Measurements from ENCODE around the gene AGPAT3. TPM values are rescaled to one million over a fixed set of nuclear protein-coding genes. Genes with fewer than 3 reads are reported as not detected.

Gene AGPAT3
- total and polyA plus RNA-seq, 2 experiments from 2014 or later: 41.0 to 51.2 TPM

DNA sequence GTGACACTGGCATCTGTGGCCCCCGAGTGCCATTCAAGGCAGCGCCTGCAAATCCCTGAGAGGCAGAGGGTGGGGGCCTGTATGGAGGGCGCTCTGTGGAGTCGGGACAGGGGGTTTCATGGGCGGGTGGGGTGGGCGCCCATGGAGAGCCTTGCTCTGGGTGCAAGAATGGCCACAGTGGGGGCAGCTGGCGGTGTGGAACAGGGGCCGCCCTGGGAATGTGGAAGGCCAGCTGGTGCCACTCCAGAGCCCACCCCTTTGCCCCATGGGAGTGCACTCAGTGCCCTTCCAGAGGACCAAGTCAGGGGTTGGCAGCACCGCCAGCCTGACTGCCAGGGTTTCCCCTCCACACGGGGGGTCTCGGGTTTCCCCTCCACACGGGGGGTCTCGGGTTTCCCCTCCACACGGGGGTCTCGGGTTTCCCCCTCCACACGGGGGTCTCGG is 92.1 kb downstream of the AGPAT3 start:
- H3K27ac ChIP-seq: no peak overlapping the region
- H3K36me3 ChIP-seq (replicated peaks; ENCODE audit: insufficient read depth, low read depth): no peaks in the 10 kb centered on the region
- no peak overlapping the region for H2AFZ ChIP-seq
- H3K4me2 ChIP-seq: no peak overlapping the region
- DNase-seq (ENCODE audit: low spot score): no peak
- peaks cover 12% of the 10 kb centered on the region for H4K20me1 ChIP-seq (ENCODE audit: insufficient read depth, poor library complexity, severe bottlenecking)
- H3K79me2 ChIP-seq: peaks cover 8% of the 10 kb centered on the region
- H3K27me3 ChIP-seq: no peaks in the 10 kb centered on the region
- no peak overlapping the region for H3K4me3 ChIP-seq
- no peaks in the 10 kb centered on the region for H3K9me2 ChIP-seq (replicated peaks; ENCODE audit: insufficient read depth)
- H3K9me3 ChIP-seq (ENCODE audit: low read depth): no peaks in the 10 kb centered on the region
- TF ChIP-seq, protein P1, sequence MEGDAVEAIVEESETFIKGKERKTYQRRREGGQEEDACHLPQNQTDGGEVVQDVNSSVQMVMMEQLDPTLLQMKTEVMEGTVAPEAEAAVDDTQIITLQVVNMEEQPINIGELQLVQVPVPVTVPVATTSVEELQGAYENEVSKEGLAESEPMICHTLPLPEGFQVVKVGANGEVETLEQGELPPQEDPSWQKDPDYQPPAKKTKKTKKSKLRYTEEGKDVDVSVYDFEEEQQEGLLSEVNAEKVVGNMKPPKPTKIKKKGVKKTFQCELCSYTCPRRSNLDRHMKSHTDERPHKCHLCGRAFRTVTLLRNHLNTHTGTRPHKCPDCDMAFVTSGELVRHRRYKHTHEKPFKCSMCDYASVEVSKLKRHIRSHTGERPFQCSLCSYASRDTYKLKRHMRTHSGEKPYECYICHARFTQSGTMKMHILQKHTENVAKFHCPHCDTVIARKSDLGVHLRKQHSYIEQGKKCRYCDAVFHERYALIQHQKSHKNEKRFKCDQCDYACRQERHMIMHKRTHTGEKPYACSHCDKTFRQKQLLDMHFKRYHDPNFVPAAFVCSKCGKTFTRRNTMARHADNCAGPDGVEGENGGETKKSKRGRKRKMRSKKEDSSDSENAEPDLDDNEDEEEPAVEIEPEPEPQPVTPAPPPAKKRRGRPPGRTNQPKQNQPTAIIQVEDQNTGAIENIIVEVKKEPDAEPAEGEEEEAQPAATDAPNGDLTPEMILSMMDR (IDR thresholded peaks at IDR 0.05; ENCODE audit: poor library complexity): no peak
- no peaks in the 10 kb centered on the region for H3K4me1 ChIP-seq (ENCODE audit: insufficient read depth)
- WGBS (ENCODE audit: low lambda C conversion rate, missing lambda C conversion rate): 97% methylated on average over 5 of the region's 17 CpGs

GRCh38 chr21:43957611-43958362 is 92.8 kb downstream of the AGPAT3 start:
- no peak overlapping the region for H3K4me3 ChIP-seq
- peaks cover 12% of the 10 kb centered on the region for H4K20me1 ChIP-seq (ENCODE audit: insufficient read depth, poor library complexity, severe bottlenecking)

DNA sequence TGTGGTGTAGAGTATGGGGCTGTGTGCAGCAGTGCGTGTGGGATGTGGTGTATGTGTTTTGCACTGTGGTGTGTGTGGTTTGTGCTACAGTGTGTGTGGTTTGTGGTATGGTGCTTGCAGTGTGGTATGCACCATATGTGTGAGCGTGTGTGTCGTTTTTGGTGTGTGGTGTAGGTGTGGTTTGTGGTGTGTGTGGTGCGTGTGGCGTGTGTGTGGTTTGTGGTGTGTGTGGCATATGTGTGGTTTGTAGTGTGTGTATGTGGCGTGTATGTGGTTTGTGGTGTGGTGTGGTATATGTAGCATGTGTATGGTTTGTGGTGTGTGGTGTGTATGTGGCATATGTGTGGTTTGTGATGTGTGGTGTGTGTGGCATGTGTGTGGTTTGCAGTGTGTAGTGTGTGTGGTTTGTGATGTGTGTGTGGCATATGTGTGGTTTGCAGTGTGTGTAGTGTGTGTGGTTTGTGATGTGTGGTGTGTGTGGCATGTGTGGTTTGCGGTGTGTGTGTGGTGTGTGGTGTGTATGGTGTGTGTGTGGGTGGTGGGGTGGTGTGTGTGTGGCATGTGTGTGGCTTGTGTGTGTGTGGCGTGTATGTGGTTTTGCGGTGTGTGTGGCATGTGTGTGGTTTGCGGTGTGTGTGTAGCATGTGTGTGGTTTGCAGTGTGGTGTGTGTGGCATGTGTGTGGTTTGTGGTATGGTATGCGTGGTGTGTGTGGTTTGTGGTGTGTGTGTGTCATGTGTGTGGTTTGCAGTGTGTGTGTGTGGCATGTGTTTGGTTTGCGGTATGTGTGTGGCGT is 93.5 kb downstream of the AGPAT3 start:
- no peak overlapping the region for H2AFZ ChIP-seq
- peaks cover 5% of the 10 kb centered on the region for H3K79me2 ChIP-seq
- TF ChIP-seq EZH2 (IDR thresholded peaks at IDR 0.05; ENCODE audit: borderline replicate concordance) (no peak), EZH2phosphoT487 (IDR thresholded peaks at IDR 0.05; ENCODE audit: low read depth, severe bottlenecking, unreplicated experiment) (no peak)
- TF ChIP-seq, protein P1 (IDR thresholded peaks at IDR 0.05; ENCODE audit: poor library complexity): no peak
- no peak for DNase-seq (ENCODE audit: low spot score)
- no peaks in the 10 kb centered on the region for H3K36me3 ChIP-seq (replicated peaks; ENCODE audit: insufficient read depth, low read depth)
- no peaks in the 10 kb centered on the region for H3K9me2 ChIP-seq (replicated peaks; ENCODE audit: insufficient read depth)
- peaks cover 12% of the 10 kb centered on the region for H4K20me1 ChIP-seq (ENCODE audit: insufficient read depth, poor library complexity, severe bottlenecking)
- H3K9me3 ChIP-seq (ENCODE audit: low read depth): no peaks in the 10 kb centered on the region
- no peaks in the 10 kb centered on the region for H3K4me1 ChIP-seq (ENCODE audit: insufficient read depth)
- no peak overlapping the region for H3K4me3 ChIP-seq
- 98% methylated on average over 13 of the region's 13 CpGs for WGBS (ENCODE audit: low lambda C conversion rate, missing lambda C conversion rate)
- H3K4me2 ChIP-seq: no peak overlapping the region
- no peaks in the 10 kb centered on the region for H3K27me3 ChIP-seq
- no peak overlapping the region for H3K27ac ChIP-seq

More at GRCh38 chr21:43957611-43958362, 92.8 kb downstream of the AGPAT3 start:
- Histone ChIP-seq H3K4me2 (no peak overlapping the region), H2AFZ (no peak overlapping the region), H3K79me2 (peaks cover 8% of the 10 kb centered on the region), H3K27me3 (no peaks in the 10 kb centered on the region), H3K36me3 (replicated peaks; ENCODE audit: insufficient read depth, low read depth) (no peaks in the 10 kb centered on the region), H3K9me2 (replicated peaks; ENCODE audit: insufficient read depth) (no peaks in the 10 kb centered on the region), H3K4me1 (ENCODE audit: insufficient read depth) (no peaks in the 10 kb centered on the region), H3K9me3 (ENCODE audit: low read depth) (no peaks in the 10 kb centered on the region), H3K27ac (no peak overlapping the region)
- 63% methylated on average over 14 of the region's 22 CpGs for WGBS (ENCODE audit: low lambda C conversion rate, missing lambda C conversion rate)
- no peak for DNase-seq (ENCODE audit: low spot score)
- TF ChIP-seq, protein P1 (IDR thresholded peaks at IDR 0.05; ENCODE audit: poor library complexity): no peak
- TF ChIP-seq EZH2 (IDR thresholded peaks at IDR 0.05; ENCODE audit: borderline replicate concordance) (no peak), EZH2phosphoT487 (IDR thresholded peaks at IDR 0.05; ENCODE audit: low read depth, severe bottlenecking, unreplicated experiment) (no peak)

All from hepatocyte (in vitro differentiated cells).